CD4-positive, alpha-beta T cell treated with Interleukin-15 for 4 hours (primary cell): ENCODE measurements around the gene COMTD1.

Experiments
- DNase-seq: peaks from one replicate; pipeline ENCODE4 v3.0.0-alpha.2; 2020; ENCODE audit warnings: low spot score

COMTD1 gene

GRCh38 chr10:75235375-75236177, at the start of gene COMTD1:
Gene COMTD1, minus strand, starts transcription at chr10:75235957. Its CDS starts 29 bp downstream, at chr10:75235928.
- peak; percentile 93 for DNase-seq

GRCh38 chr10:75283671-75284470, 48.1 kb upstream of the COMTD1 start:
- no peak for DNase-seq

GRCh38 chr10:75283078-75283670, 47.4 kb upstream of the COMTD1 start:
- DNase-seq, result no peak

GRCh38 chr10:75281974-75282373, 46.2 kb upstream of the COMTD1 start:
- DNase-seq, result no peak

DNA sequence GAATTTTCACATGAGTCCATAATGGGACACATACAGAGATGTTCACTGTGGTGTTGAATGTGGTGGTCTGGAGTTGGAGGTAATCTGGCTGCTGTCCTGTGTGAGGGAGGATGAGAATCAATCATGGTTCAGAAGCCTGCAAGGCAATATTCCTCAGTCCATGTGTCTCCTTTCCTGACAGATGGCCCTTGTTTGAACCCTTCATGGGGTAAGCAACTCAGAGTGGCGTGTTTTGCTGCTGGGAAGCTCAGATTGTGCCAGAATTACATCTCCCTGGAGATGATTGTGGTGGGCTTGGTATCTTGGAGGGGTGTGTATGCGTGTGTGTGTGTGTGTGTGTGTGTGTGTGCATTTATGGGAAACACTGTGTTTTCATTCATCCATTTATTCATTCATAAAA, 44.5 kb upstream of the COMTD1 start:
- no peak for DNase-seq

DNA sequence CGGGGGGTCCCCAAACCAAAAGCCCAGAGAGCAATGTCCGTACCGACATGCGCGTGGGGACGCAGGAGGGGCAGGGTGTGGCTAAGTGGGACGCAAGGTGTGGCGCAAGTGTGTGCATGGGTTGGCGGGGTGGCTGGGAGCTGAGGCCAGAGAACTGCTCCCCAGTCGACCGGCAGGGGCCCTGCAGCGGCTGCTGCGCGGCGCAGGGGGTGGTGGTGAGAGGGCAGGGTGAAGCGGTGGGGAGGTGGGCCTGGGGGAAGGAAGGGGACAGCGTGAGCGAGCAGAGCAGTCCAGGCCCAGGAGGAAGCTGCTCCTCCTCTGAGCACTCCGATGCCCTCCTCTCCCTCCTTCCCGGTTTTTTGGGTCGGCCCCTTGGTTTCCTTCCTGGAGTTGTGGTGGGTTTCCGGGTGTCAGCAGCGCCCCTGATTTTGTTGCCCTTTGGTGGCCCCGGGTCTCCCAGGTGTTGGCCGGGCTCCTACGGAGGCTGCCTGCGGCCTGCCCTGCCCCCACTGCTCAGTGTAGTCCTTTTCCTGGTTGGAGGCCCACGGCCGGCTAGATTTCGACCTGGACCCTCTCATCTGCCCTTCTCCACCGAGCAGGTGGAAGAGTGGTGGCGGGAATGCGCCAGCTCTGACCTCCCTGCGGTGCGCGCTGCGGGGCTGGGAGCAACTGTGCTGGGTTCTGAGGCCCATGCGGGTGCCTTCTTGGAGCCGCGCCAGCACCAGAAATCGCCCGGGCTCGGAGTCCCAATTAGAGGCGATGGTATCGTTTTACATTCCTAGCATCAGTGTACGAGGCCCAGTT, 40.5 kb upstream of the COMTD1 start:
- no peak for DNase-seq

- DNase-seq, result no peak
These were observed 37.1 kb upstream of the COMTD1 start for GRCh38 chr10:75272896-75273295.

- no peak for DNase-seq
These were observed 36.3 kb upstream of the COMTD1 start for GRCh38 chr10:75272094-75272493.

DNA sequence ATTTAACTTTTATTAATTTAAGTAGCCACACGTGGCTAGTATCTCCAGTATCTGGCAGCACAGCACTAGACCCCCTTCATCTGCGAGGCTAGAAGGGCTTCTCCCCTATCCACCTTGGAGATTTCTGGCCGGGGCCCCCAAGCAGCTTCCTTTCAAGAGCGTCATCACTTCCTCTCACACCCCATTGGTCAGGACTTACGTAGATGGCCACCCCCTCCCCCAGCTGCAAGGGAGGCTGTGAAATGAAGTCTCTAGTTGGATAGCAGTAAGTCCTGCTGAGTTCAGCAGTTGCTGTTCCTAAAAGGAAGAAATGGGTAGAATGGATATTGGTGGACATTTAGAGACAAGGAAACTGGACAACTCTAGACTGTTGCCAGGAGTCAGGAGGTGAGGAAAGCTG, 33.8 kb upstream of the COMTD1 start:
- no peak for DNase-seq

DNA sequence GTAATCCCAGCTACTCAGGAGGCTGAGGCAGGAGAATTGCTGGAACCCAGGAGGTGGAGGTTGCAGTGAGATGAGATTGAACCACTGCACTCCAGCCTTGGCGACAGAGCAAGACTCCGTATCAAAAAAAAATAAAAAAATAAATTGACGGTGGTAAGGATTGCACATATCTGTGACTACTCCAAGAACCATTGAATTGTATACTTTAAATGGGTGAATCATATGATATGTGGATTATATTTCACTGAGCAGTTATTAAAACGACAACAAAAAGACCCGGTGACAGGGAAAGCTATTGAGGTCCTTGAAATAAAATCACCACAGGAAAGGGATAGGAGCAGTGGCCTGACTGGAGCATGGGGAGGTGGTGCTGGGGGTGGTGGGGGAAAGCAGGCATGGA, 31.2 kb upstream of the COMTD1 start:
- DNase-seq, result no peak

GRCh38 chr10:75265856-75266255, 30.1 kb upstream of the COMTD1 start:
- no peak for DNase-seq

- no peak for DNase-seq
These were observed 28.0 kb upstream of the COMTD1 start for GRCh38 chr10:75263806-75264205.

GRCh38 chr10:75261813-75262705, 26.3 kb upstream of the COMTD1 start:
- no peak for DNase-seq

DNA sequence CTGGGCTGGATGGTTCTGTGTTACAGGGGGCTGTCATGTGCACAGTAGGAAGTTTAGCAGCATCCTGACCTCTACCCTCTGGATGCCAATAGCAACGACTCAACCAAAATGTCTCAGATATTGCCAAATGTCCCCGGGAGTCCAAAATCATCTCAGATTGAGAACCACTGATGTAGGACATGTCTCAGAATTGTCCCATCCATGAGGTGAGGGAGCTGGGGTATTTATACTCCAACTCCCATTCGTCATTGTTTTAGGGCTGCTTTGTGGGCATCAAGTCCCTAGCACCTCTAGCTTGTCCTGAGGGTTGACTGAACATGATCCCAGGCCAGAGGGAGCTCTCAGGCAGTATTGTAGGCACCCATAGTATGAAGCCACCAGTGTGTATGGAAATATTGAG, 25.2 kb upstream of the COMTD1 start:
- DNase-seq, result no peak

- no peak for DNase-seq
These were observed 19.0 kb upstream of the COMTD1 start for GRCh38 chr10:75254739-75255138.

GRCh38 chr10:75253281-75254220, 17.8 kb upstream of the COMTD1 start:
- no peak for DNase-seq

DNA sequence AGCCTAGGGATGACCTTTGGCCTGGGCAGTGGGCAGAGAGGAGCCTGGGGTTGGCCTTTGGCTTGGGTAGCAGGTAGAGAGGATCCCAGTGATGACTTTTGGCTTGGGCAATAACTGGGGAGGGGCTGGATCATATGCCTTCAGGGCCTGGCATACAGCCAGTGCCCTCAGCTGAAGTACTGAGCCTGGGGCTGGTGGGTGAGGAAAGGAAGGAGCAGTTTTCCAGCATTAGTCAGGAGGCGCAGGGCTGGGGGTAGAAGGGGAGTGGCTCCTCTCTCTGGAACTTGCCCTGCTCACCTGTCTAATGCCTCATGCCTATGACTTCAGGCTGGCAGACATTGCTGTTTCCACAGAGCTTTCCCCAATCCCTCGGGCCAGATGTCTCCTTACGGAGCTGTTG, 15.2 kb upstream of the COMTD1 start:
- DNase-seq, result no peak

DNA sequence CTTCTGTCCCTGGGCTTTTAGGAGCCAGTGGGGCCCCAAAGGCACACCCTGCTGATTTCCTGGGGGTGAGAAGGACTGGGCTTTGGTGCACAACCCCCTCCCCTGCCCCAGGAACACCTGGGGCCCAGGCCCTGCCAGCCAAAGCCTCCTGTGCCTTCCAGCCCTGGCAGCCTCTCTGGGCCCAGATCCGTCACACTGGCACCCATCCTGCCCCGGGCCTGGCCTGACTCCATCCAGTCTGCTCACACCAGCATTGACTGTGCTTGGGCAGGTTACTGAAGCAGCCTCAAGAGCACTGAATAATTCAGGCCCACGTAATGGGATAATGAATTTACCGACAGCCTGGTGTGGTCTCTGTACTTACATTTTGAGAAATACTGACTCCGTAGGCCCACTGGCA, 12.0 kb upstream of the COMTD1 start:
- DNase-seq, result no peak

- no peak for DNase-seq
These were observed 10.7 kb upstream of the COMTD1 start for GRCh38 chr10:75246506-75246905.
